Measurements from ENCODE around the gene NACC2. TPM values are rescaled to one million over a fixed set of nuclear protein-coding genes. Genes with fewer than 3 reads are reported as not detected.
A peak's percentile ranks its signal among the peaks of the same experiment; 100 is the strongest.

The NACC2 gene
- total RNA-seq, 4 donors from 2014 or later: 26.0 to 51.7 (median 43.5) TPM

DNA sequence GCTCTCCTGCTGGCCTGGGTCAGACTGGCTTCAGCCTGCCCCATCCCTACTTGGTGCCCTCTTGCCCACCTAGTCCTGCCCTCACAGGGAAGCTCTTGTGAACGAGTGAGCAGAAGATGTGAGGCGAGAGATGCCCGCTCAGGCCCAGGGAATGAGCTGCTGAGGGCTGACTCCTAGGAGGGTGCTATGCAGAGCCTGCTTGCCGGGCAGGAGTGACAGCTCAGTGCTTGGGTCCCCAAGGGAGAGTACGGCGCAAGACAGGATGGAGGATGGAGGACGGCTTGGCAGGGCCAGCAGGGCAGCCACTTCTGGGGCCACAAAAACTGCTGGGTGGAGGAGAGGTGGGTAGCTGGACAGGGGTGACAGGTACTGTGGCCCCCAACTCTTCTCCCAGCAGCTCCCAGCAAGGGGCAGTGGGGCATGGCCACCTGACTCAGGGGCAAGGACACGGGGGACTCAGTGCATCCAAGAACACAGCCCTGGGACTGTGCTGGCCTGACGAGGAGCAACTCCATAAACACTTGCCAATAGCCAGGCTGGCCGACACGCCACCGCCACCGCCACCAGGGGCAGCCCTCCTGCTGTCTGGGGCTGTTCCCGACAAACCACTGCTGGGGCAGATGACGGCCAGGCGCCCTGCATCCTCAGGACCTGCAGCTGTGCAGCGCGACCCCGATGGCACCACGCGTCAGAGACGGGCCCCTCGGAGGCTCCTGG lies 78.4 kb downstream of the NACC2 start:
- DNase-seq: peak in 1 of 2 donors; percentile 10

DNA sequence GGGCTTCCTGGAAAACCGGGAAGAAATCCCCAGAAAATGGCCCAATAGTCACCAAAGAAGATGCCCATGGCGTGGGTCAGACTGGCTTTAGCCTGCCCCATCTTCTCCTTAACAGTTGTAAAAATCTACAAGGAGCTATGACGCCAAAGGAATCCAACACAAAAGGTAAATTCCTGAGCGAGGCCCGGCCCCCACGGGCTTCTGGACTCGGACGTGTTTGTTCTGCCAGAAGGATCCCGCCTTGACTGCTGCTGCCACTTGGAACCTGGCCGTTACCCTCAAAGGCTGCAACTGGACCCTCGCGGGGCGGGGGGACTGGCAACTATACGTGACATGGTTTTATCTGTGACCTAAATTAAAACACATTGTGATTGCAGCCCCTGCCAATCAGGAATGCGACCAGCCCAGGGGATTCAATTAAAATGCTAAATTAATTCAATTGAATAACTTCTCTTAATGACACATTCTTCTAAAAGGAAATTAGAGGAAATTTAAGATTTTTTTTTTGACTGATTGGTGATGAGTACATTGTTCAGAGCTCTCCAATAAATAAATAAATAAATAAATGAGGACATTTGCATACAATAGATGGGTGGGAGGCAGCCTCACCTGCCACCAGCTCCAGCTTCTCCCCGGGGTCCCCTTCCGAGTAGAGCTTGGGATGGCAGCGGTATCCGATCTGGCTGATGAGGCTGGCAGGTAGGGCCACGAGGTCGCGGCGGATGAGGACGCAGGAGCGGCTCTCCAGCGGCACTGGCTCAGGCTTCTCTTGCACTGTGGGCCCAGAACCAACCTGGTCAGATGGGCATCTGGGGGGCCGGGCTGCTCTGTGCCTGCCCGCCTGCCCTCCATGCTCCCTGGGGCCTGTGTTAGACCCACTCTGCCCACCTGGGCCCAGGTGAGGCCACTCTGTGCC lies 79.2 kb downstream of the NACC2 start:
- intact Hi-C loops (cut with DNase I; ENCODE audit: low total_unique reads) (no loop called here), in situ Hi-C loops (cut with MboI; ENCODE audit: low sequenced_read_pairs in 4 of 4) (no loop called here)
- H3K27ac ChIP-seq: no peak overlapping the region
- H3K36me3 ChIP-seq: peaks cover 0 to 15% of the 10 kb centered on the region in 2 donors
- no peaks in the 10 kb centered on the region for H3K9me3 ChIP-seq
- ATAC-seq (no peak), DNase-seq (peak; percentile 1 to 9)
- no peaks in the 10 kb centered on the region for H3K27me3 ChIP-seq
- H3K4me1 ChIP-seq: peaks cover 13 to 17% of the 10 kb centered on the region in 2 donors
- H3K4me3 ChIP-seq: no peak overlapping the region
- TF ChIP-seq POLR2A (IDR thresholded peaks at IDR 0.05): no peak
- TF ChIP-seq, protein P1, sequence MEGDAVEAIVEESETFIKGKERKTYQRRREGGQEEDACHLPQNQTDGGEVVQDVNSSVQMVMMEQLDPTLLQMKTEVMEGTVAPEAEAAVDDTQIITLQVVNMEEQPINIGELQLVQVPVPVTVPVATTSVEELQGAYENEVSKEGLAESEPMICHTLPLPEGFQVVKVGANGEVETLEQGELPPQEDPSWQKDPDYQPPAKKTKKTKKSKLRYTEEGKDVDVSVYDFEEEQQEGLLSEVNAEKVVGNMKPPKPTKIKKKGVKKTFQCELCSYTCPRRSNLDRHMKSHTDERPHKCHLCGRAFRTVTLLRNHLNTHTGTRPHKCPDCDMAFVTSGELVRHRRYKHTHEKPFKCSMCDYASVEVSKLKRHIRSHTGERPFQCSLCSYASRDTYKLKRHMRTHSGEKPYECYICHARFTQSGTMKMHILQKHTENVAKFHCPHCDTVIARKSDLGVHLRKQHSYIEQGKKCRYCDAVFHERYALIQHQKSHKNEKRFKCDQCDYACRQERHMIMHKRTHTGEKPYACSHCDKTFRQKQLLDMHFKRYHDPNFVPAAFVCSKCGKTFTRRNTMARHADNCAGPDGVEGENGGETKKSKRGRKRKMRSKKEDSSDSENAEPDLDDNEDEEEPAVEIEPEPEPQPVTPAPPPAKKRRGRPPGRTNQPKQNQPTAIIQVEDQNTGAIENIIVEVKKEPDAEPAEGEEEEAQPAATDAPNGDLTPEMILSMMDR (IDR thresholded peaks at IDR 0.05 in 4 of 5, conservative IDR thresholded peaks at IDR 0.05 in 1 of 5): no peak

More for the DNA sequence above, 78.4 kb downstream of the NACC2 start:
- TF ChIP-seq, protein P1 (IDR thresholded peaks at IDR 0.05 in 4 of 5, conservative IDR thresholded peaks at IDR 0.05 in 1 of 5): no peak
- no peak for TF ChIP-seq POLR2A (IDR thresholded peaks at IDR 0.05)
- Histone ChIP-seq H3K4me3 (no peak overlapping the region), H3K27me3 (no peaks in the 10 kb centered on the region), H3K36me3 (peaks cover 0 to 10% of the 10 kb centered on the region in 2 donors), H3K9me3 (no peaks in the 10 kb centered on the region), H3K27ac (no peak overlapping the region), H3K4me1 (peaks cover 17 to 21% of the 10 kb centered on the region in 2 donors)
- ATAC-seq: no peak
- in situ Hi-C loops (cut with MboI; ENCODE audit: low sequenced_read_pairs in 4 of 4) (no loop called here), intact Hi-C loops (cut with DNase I; ENCODE audit: low total_unique reads) (no loop called here)

DNA sequence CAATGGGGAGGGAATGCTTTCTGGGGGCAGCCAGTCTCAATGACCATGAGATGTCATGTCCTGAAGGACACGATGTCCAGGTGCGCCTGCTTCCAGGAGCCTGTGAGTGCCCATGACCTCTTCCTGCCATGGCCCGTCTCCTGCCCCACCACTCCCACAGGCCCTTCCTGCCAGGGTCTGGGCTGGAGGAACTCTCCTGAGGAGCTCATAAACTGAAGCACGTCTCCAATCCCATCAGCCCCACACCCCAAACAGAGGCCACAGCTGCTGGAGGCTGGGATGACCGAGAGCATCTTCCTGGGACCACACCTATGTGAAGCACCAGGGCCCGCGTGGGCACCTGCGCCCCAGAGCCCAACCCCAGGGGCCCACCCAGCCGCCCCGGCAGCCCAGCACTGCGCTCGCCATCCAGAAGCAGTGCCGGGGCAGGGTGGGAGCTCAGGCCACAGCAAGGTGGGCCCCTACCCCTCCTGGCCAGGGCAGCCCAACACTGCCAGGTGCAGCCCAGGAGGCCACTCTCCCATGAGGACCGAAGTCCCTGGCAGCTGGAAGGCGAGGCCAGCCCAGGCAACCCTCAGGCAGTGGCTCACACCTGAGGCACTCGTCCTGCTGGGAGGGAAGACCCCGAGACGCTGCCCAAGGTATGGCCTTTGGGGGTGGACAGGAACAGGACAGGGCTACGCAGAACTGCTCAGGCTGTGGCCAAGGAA lies 80.0 kb downstream of the NACC2 start:
- TF ChIP-seq POLR2A (IDR thresholded peaks at IDR 0.05): no peak
- TF ChIP-seq, protein P1 (IDR thresholded peaks at IDR 0.05 in 4 of 5, conservative IDR thresholded peaks at IDR 0.05 in 1 of 5): no peak
- in situ Hi-C loops (cut with MboI; ENCODE audit: low sequenced_read_pairs in 4 of 4) (no loop called here), intact Hi-C loops (cut with DNase I; ENCODE audit: low total_unique reads) (no loop called here)
- peaks cover 0 to 19% of the 10 kb centered on the region in 2 donors for H3K36me3 ChIP-seq
- H3K9me3 ChIP-seq: no peaks in the 10 kb centered on the region
- no peak for ATAC-seq
- no peaks in the 10 kb centered on the region for H3K27me3 ChIP-seq
- peaks cover 13 to 17% of the 10 kb centered on the region in 2 donors for H3K4me1 ChIP-seq
- no peak overlapping the region for H3K4me3 ChIP-seq
- DNase-seq: peak in 1 of 2 donors; percentile 8
- H3K27ac ChIP-seq: no peak overlapping the region

DNA sequence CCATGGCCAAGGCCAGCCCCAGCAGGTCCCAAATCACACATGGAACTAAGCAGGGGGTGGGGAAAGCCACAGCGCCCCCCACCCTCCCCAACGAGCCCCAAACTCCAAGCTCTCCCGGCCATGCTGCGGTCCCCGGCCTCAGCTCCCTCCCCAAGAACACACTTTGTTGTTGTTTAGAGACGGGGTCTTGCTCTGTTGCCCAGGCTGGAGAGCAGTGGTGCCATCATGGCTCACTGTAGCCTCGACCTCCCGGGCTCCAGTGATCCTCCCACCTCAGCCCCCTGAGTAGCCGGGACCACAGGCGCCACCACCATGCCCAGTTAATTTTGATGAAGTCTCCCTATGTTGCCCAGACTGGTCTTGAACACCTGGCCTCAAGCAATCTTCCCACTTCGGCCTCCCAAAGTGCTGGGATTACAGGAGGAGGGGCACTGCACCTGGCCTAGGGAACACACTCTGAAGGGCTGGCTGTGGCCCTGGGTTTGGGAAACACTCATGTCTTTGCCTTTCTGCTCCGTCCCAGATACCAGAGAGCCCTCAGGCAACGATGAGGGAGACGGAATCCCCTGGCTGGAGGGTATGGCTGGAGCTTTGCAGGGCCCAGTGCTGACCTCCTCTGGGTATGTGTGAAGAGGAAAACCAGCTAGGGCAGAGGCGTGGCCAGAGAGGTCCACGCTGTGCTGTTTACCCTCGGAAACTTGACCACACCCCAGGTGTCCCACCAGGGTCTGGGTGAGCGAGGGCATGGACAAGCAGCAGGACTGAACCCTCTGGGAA lies 80.8 kb downstream of the NACC2 start:
- Histone ChIP-seq H3K27ac (no peak overlapping the region), H3K4me3 (no peak overlapping the region), H3K9me3 (no peaks in the 10 kb centered on the region), H3K36me3 (peaks cover 0 to 19% of the 10 kb centered on the region in 2 donors), H3K4me1 (peaks cover 13 to 17% of the 10 kb centered on the region in 2 donors), H3K27me3 (no peaks in the 10 kb centered on the region)
- no peak for TF ChIP-seq POLR2A (IDR thresholded peaks at IDR 0.05)
- TF ChIP-seq, protein P1 (IDR thresholded peaks at IDR 0.05 in 4 of 5, conservative IDR thresholded peaks at IDR 0.05 in 1 of 5): no peak
- peak in 1 of 2 donors; percentile 0 for DNase-seq
- intact Hi-C loops (cut with DNase I; ENCODE audit: low total_unique reads): no loop called here
- in situ Hi-C loops (cut with MboI; ENCODE audit: low sequenced_read_pairs in 4 of 4): no loop called here
- ATAC-seq: no peak

Data from gastrocnemius medialis (tissue), 4 donors.